OCI-LY3 (cell line): ENCODE data around the gene VPS13A.

Experiments
- H2AFZ ChIP-seq: fragments of 200-600, 300-600 bp; shearing (Covaris generic); 2 replicates; pipeline ENCODE4 v1.6.0; 2014; ENCODE audit warnings: antibody characterized with exemption, low read depth, low read length
- H3K27ac ChIP-seq: fragments of 200-600, 300-600 bp; sonication (generic); 2 replicates; pipeline ENCODE4 v1.5.1; 2014; ENCODE audit warnings: mild to moderate bottlenecking, low read length, moderate library complexity, mixed read lengths
- H3K27me3 ChIP-seq: fragments of 200-600, 300-600 bp; sonication (generic); 2 replicates; pipeline ENCODE4 v1.6.1; 2014; ENCODE audit warnings: low read depth, low read length, mixed read lengths
- H3K36me3 ChIP-seq: fragments of 200-600, 300-600 bp; sonication (generic); replicated peaks from 2 replicates; pipeline ENCODE3; 2014; ENCODE audit warnings: low read depth, low read length, mixed read lengths
- H3K4me1 ChIP-seq: fragments of 300-600, 200-600 bp; sonication (generic); 2 replicates; pipeline ENCODE4 v1.6.1; 2014; ENCODE audit warnings: low read length, mixed read lengths
- H3K4me2 ChIP-seq: fragments of 200-600, 300-600 bp; sonication (generic); 2 replicates; pipeline ENCODE4 v1.6.1; 2014; ENCODE audit warnings: low read length, mixed read lengths
- H3K4me3 ChIP-seq: fragments of 300-600, 200-600 bp; sonication (generic); 2 replicates; pipeline ENCODE4 v1.5.1; 2014; ENCODE audit warnings: antibody characterized with exemption, mild to moderate bottlenecking, low read length, moderate library complexity
- H3K79me2 ChIP-seq: fragments of 300-600, 200-600 bp; shearing (Covaris generic); 2 replicates; pipeline ENCODE4 v1.6.1; 2014; ENCODE audit warnings: mild to moderate bottlenecking, low read length, mixed read lengths
- H3K9ac ChIP-seq: fragments of 300-600, 200-600 bp; shearing (Covaris generic); 2 replicates; pipeline ENCODE4 v1.6.0; 2014; ENCODE audit warnings: mild to moderate bottlenecking, low read length, moderate library complexity
- H3K9me3 ChIP-seq: fragments of 200-600, 300-600 bp; shearing (Covaris generic); 2 replicates; pipeline ENCODE4 v1.6.1; 2014; ENCODE audit warnings: low read length, mixed read lengths; ENCODE audit not compliant: insufficient read depth
- H4K20me1 ChIP-seq: fragments of 200-600, 300-600 bp; sonication (generic); 2 replicates; pipeline ENCODE4 v1.6.1; 2016; ENCODE audit warnings: low read length, mixed read lengths; ENCODE audit not compliant: insufficient read depth
- CTCF ChIP-seq: fragments of 200-600, 300-600 bp; sonication (generic); IDR thresholded peaks from 2 replicates; pipeline ENCODE4 v1.5.1; 2014; ENCODE audit warnings: antibody characterized with exemption, low read length, low read depth
- EZH2phosphoT487 ChIP-seq: fragments of 200-600 bp; shearing (Covaris generic); IDR thresholded peaks from 2 replicates; pipeline ENCODE4 v1.6.1; 2018; ENCODE audit warnings: antibody characterized with exemption, mixed run types, low read depth

The VPS13A gene

GRCh38 chr9:77142366-77142765 lies 35.0 kb upstream of the VPS13A start:
- Histone ChIP-seq H3K4me2 (no peak overlapping the region), H3K27me3 (no peaks in the 10 kb centered on the region), H3K9me3 (no peaks in the 10 kb centered on the region), H3K4me3 (no peak overlapping the region), H2AFZ (no peak overlapping the region), H3K36me3 (no peaks in the 10 kb centered on the region), H3K4me1 (no peaks in the 10 kb centered on the region), H3K79me2 (no peaks in the 10 kb centered on the region), H3K27ac (no peak overlapping the region), H3K9ac (no peak overlapping the region), H4K20me1 (no peaks in the 10 kb centered on the region)
- TF ChIP-seq CTCF: no peak
- TF ChIP-seq EZH2phosphoT487: no peak

GRCh38 chr9:77149879-77150278 lies 27.5 kb upstream of the VPS13A start:
- no peak for TF ChIP-seq CTCF
- no peak for TF ChIP-seq EZH2phosphoT487
- Histone ChIP-seq H2AFZ (no peak overlapping the region), H3K27ac (no peak overlapping the region)

GRCh38 chr9:77152289-77152688 lies 25.0 kb upstream of the VPS13A start:
- Histone ChIP-seq H3K79me2 (no peaks in the 10 kb centered on the region), H3K4me1 (no peaks in the 10 kb centered on the region), H3K9ac (no peak overlapping the region), H2AFZ (no peak overlapping the region), H3K27me3 (peaks cover 10% of the 10 kb centered on the region), H4K20me1 (no peaks in the 10 kb centered on the region), H3K36me3 (no peaks in the 10 kb centered on the region), H3K27ac (no peak overlapping the region), H3K4me2 (no peak overlapping the region), H3K9me3 (no peaks in the 10 kb centered on the region), H3K4me3 (no peak overlapping the region)
- TF ChIP-seq CTCF (no peak), EZH2phosphoT487 (no peak)

More at GRCh38 chr9:77149879-77150278, 27.5 kb upstream of the VPS13A start:
- no peak overlapping the region for H3K4me3 ChIP-seq
- H3K36me3 ChIP-seq: no peaks in the 10 kb centered on the region
- H3K4me1 ChIP-seq: no peaks in the 10 kb centered on the region
- H3K4me2 ChIP-seq: no peak overlapping the region
- no peaks in the 10 kb centered on the region for H4K20me1 ChIP-seq
- H3K79me2 ChIP-seq: no peaks in the 10 kb centered on the region
- no peaks in the 10 kb centered on the region for H3K9me3 ChIP-seq
- H3K9ac ChIP-seq: no peak overlapping the region
- H3K27me3 ChIP-seq: peaks cover 10% of the 10 kb centered on the region

GRCh38 chr9:77156646-77157371 lies 20.5 kb upstream of the VPS13A start:
- Histone ChIP-seq H3K27me3 (peaks cover 24% of the 10 kb centered on the region), H3K9me3 (no peaks in the 10 kb centered on the region), H3K4me2 (no peak overlapping the region), H2AFZ (no peak overlapping the region), H3K4me3 (no peak overlapping the region), H3K79me2 (no peaks in the 10 kb centered on the region), H3K27ac (no peak overlapping the region), H3K9ac (no peak overlapping the region), H4K20me1 (no peaks in the 10 kb centered on the region), H3K36me3 (no peaks in the 10 kb centered on the region), H3K4me1 (no peaks in the 10 kb centered on the region)
- TF ChIP-seq EZH2phosphoT487: no peak
- no peak for TF ChIP-seq CTCF
